ENCODE results near the gene ANGPT4.

The ANGPT4 gene

DNA sequence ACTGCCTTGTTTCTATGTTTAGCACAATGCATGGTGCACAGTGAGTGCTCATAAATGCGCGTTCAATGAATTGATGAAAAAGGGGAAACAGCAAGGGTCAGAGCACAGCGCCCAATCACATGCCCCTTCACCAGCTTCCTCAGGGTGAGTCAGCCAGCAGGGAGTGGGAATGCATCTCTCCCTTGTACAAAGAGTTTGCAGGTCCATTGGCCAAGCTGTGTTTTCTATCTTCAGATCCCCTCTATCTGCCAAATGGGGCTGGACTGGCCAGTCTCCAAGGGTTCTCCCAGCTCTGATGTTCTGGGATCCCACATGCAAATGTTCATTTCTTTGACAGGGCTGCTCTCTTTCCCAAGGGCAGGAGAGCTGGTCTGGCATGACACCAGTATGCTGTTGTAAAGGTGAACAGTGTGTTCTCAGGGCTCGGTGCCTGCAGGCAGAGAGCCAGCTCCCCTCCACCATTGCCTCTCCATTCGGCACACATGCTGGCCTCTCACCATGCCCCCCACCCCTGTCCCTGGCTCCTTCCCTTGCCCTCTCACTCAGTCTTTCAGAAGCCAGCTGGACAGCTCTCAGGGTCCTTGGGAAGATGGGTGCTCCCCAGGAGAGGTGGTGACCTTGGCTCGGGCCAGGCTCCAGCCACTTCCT is 25.0 kb downstream of the ANGPT4 start:
- H3K4me2 ChIP-seq = peak overlapping the region; percentile 85
- no peak overlapping the region for H3K4me3 ChIP-seq
- no peaks in the 10 kb centered on the region for H3K27me3 ChIP-seq
- H3K36me3 ChIP-seq = no peaks in the 10 kb centered on the region
- peaks cover 43% of the 10 kb centered on the region for H4K20me1 ChIP-seq
- peaks cover 66% of the 10 kb centered on the region for H3K4me1 ChIP-seq
- no peaks in the 10 kb centered on the region for H3K9me3 ChIP-seq
- no peak for TF ChIP-seq Cebpa-rat (IDR thresholded peaks at IDR 0.05)
- no peak overlapping the region for H3K27ac ChIP-seq
- no peak overlapping the region for H3K9ac ChIP-seq

DNA sequence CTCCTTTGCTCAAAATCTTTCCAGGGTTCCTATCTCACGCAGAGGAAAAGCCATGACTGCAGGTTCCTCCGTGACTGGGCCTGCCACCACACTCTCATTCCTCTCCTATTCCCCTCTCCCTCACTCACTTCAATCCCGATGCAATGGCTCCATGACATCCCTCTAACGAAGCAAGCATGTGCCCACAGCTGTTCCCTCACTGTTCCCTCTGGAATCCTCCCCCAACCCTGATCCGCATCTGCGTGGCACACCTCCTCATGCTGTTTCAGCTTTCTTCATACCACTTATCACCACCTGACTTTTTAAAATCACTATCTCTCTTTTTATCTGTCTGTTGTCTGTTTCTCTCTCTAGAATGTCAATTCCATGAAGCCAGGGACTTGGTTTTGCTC is 25.5 kb downstream of the ANGPT4 start:
- Histone ChIP-seq H3K9me3 (no peaks in the 10 kb centered on the region), H3K36me3 (no peaks in the 10 kb centered on the region), H3K27me3 (no peaks in the 10 kb centered on the region), H3K27ac (no peak overlapping the region), H3K9ac (no peak overlapping the region), H4K20me1 (peaks cover 44% of the 10 kb centered on the region), H3K4me1 (peaks cover 71% of the 10 kb centered on the region), H3K4me3 (no peak overlapping the region), H3K4me2 (peak overlapping the region; percentile 85)
- TF ChIP-seq Cebpa-rat (IDR thresholded peaks at IDR 0.05) = no peak

DNA sequence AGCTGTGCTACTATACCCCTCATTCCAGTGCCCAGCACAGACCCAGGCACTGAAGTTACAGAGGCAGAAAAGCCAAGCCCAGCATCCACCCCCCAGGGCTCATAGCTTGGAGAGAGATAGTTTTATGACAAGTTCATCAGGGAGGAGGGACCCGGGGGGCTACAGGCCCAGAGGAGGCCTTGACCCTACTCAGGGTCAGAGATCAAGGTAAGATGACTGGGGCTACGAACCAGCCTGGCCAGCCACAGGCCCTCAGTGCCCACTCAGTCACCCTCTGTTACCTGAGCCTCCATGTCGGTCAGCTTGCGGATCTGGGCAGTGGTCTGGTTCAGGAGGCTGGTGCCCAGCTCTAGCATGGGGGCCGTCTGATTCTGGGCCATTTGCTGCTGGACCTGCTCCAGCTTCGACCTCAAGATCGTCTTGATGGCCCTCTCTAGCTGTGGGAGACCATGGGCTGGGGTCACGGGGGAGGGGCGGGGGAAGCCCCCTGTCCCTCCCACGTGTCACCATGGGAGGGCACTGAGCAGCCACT is 26.1 kb downstream of the ANGPT4 start:
- Histone ChIP-seq H3K9ac (no peak overlapping the region), H3K9me3 (no peaks in the 10 kb centered on the region), H4K20me1 (peaks cover 51% of the 10 kb centered on the region), H3K4me3 (no peak overlapping the region), H3K27ac (no peak overlapping the region), H3K27me3 (no peaks in the 10 kb centered on the region), H3K4me2 (peak overlapping the region; percentile 85; the same call in 1 of the 2 replicates), H3K4me1 (peaks cover 74% of the 10 kb centered on the region), H3K36me3 (no peaks in the 10 kb centered on the region)
- no peak for TF ChIP-seq Cebpa-rat (IDR thresholded peaks at IDR 0.05)

DNA sequence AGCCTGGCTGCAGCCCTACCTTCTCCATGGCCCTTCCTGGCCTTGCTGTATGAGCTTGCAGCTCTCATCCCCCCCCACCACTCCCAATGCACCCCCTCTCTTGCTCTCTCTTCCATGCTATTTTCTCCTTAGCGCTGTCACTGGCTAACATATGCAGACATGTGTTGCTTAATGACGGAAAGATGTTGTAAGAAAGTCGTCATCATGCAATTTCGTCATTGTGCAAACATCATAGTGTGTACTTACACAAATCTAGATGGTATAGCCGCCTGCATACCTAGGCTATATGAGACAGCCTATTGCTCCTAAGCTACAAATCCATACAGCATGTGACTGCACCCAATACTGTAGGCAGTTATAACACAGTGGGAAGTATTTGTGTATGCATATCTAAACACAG is 27.0 kb downstream of the ANGPT4 start:
- Histone ChIP-seq H3K4me2 (no peak overlapping the region), H3K4me3 (no peak overlapping the region), H3K9ac (no peak overlapping the region), H4K20me1 (peaks cover 60% of the 10 kb centered on the region), H3K27me3 (no peaks in the 10 kb centered on the region), H3K36me3 (no peaks in the 10 kb centered on the region), H3K9me3 (no peaks in the 10 kb centered on the region), H3K27ac (no peak overlapping the region), H3K4me1 (peaks cover 74% of the 10 kb centered on the region)
- no peak for TF ChIP-seq Cebpa-rat (IDR thresholded peaks at IDR 0.05)

DNA sequence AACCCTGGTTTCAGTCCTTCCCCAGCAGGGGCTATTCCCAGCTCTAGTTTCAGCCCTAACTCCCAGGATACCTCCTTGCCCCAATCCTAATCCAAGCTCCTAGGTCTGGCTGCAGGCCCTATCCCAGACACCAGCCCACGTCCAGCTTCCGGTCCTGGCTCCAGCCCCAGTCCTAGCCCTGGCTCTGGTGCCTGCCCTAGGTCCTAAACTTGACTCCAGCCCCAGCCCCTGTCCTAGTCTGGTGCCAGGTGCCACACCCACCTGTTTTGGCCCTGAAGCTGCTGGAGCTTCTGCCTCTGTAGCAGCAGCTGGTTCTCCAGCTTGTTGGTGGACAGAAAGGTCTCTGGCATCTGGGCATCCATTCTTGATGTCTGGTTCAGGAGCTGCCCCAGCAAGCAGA is 28.1 kb downstream of the ANGPT4 start:
- H3K27ac ChIP-seq = no peak overlapping the region
- H3K27me3 ChIP-seq = no peaks in the 10 kb centered on the region
- H3K4me3 ChIP-seq = no peak overlapping the region
- H3K4me2 ChIP-seq = peak overlapping the region; percentile 24
- peaks cover 64% of the 10 kb centered on the region for H3K4me1 ChIP-seq
- no peaks in the 10 kb centered on the region for H3K36me3 ChIP-seq
- no peak overlapping the region for H3K9ac ChIP-seq
- no peak for TF ChIP-seq Cebpa-rat (IDR thresholded peaks at IDR 0.05)
- peaks cover 70% of the 10 kb centered on the region for H4K20me1 ChIP-seq
- no peaks in the 10 kb centered on the region for H3K9me3 ChIP-seq

DNA sequence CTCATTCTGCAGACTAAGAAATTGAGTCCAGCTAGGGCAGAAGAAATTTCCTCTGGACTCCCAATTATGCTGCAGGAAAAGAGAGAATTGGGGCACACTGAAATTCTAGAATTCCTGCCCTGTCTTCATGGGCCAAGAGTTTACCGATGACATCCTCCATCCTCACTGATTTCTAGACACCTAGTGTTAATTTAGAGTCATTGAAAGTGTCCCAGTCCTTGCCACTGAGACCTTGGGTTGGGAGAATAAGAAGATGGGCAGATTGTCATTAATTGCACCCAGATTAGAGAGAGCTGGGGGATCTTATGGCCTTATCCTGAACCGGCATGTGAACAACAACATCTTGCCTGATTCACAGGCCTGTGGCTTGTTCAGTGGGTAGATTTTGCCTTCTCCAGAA is 29.0 kb downstream of the ANGPT4 start:
- no peak overlapping the region for H3K9ac ChIP-seq
- H3K27me3 ChIP-seq = no peaks in the 10 kb centered on the region
- no peak for TF ChIP-seq Cebpa-rat (IDR thresholded peaks at IDR 0.05)
- H3K9me3 ChIP-seq = no peaks in the 10 kb centered on the region
- H3K4me2 ChIP-seq = no peak overlapping the region
- peaks cover 55% of the 10 kb centered on the region for H3K4me1 ChIP-seq
- H3K4me3 ChIP-seq = no peak overlapping the region
- peaks cover 62% of the 10 kb centered on the region for H4K20me1 ChIP-seq
- no peaks in the 10 kb centered on the region for H3K36me3 ChIP-seq
- H3K27ac ChIP-seq = no peak overlapping the region

DNA sequence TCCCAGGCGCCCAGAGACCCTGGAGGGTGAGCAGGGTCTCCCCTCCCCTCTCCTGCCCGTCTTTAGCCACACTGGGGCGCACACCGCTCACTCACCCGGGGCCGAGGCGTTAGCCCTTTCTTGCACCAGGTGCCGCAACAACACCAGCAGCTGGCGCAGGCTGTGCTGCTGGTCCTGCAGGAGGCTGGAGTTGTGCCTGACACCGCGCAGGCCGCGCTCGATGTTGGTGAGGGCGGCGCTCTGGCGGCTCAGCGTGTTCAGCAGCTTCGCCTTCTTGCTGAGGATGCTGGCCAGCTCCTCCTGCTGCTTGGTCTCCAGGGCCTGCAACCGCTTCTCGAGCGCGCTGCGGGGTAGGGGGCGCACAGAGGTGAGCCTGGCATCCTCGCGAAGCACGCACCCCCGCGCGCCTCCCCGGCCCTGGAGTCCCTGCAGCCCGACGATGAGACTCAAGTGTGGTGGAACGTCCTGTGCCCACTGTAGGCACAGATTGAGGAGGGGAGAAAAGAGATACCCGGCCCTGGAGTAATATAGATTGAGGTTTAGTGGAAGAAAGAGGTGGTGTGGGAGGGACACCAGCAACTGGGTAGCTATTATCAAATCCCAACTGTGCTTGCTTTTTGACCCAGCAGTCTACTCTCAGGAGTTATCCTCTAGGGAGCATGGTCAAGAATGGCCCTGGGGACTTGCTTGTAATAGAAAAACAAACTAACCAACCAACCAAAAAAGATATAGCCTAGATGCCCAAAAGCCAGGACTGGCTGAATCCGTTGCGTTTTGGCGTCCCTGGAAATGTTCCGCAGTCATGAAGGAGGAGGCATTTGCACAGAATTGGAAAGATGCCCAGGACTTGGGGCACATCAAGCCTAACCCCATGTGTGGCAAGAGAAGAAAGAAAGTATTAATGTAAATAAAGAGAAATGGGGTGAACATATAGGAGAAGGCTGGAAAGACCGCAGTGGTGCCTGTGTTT is 30.9 kb downstream of the ANGPT4 start:
- 0 out of 2 replicates have a peak overlapping the region, but pooled peaks have one; percentile 15 for H3K4me3 ChIP-seq
- no peaks in the 10 kb centered on the region for H3K27me3 ChIP-seq
- H3K9ac ChIP-seq = no peak overlapping the region
- H3K36me3 ChIP-seq = no peaks in the 10 kb centered on the region
- H3K4me1 ChIP-seq = peaks cover 36% of the 10 kb centered on the region
- H4K20me1 ChIP-seq = peaks cover 47% of the 10 kb centered on the region; the same call in 1 of the 2 replicates
- peak overlapping the region; percentile 83 for H3K4me2 ChIP-seq
- H3K27ac ChIP-seq = no peak overlapping the region
- no peaks in the 10 kb centered on the region for H3K9me3 ChIP-seq
- no peak for TF ChIP-seq Cebpa-rat (IDR thresholded peaks at IDR 0.05)

DNA sequence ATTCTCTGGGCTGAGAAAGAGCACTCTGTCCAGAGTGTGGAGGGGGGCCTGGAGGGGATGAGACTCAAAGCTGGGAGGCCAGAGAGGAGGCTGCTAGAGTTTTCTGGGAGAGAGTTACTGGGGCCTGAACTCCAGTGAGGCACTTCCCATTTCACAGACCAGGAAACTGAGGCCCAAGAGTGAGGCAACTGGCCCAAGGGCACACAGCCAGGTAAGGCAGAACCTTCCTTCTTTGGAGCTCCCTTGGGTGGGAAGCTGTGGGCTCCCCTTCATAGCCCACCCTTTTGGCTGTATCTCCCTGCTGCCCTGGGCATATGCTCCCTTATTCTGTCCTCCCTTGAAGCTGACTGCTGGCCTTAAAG is 34.4 kb downstream of the ANGPT4 start:
- no peak overlapping the region for H3K4me2 ChIP-seq

DNA sequence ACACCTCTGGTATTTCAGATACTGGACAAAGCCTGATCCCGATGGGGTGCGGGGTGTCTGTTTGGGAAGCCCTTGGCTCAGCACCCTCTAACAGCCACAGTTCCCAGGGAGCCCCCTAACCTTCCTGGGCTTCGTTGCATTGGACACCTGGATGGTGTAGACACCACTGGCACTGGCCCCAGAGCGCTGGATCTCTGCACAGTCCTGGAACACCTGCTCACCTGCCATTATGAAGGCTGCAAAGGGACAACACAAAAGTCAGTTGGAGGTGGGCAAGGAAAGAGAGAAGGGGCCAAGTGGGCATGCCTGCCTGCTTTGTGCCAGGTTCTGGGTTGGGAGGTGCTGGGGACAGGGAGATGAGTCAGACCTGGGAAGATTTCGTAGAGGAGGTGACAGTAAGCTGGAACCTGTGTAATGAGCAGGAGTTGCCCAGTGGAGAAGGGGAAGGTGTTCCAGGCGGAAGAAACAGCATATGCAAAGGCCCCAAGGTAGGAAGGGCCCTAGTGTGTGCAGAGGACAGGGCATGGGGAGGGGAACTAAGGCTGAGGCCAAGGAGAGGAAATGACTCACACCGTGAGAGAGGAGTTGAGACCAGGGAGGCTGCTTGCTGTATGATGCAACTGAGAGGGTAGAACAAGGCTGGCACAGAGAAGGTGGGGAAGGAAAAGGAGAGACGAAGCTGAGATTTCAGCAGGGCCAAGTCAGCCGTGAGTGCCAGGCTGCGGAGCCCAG is 34.9 kb downstream of the ANGPT4 start:
- H3K27ac ChIP-seq = no peak overlapping the region
- H3K9ac ChIP-seq = no peak overlapping the region
- H3K27me3 ChIP-seq = no peaks in the 10 kb centered on the region
- no peak overlapping the region for H3K4me2 ChIP-seq
- H3K4me1 ChIP-seq = peaks cover 22% of the 10 kb centered on the region
- peaks cover 45% of the 10 kb centered on the region; the same call in 1 of the 2 replicates for H4K20me1 ChIP-seq
- no peaks in the 10 kb centered on the region for H3K36me3 ChIP-seq
- no peak for TF ChIP-seq Cebpa-rat (IDR thresholded peaks at IDR 0.05)
- H3K4me3 ChIP-seq = no peak overlapping the region
- no peaks in the 10 kb centered on the region for H3K9me3 ChIP-seq

More for the DNA sequence above, 34.4 kb downstream of the ANGPT4 start:
- peaks cover 45% of the 10 kb centered on the region; the same call in 1 of the 2 replicates for H4K20me1 ChIP-seq
- H3K27ac ChIP-seq = no peak overlapping the region
- H3K9ac ChIP-seq = no peak overlapping the region
- TF ChIP-seq Cebpa-rat (IDR thresholded peaks at IDR 0.05) = no peak
- H3K4me1 ChIP-seq = peaks cover 24% of the 10 kb centered on the region
- H3K4me3 ChIP-seq = no peak overlapping the region
- no peaks in the 10 kb centered on the region for H3K36me3 ChIP-seq
- H3K27me3 ChIP-seq = no peaks in the 10 kb centered on the region
- no peaks in the 10 kb centered on the region for H3K9me3 ChIP-seq
